GM12875 (cell line): ENCODE measurements around the gene TRIM41.

ENCODE experiments used
- H3K4me3 ChIP-seq: one replicate; pipeline ENCODE4 v1.5.1; 2011; ENCODE audit warnings: low read depth, low read length, control low read depth
- TF ChIP-seq, protein P1 (sequence below): IDR thresholded peaks from 2 replicates; pipeline ENCODE4 v1.5.1; 2011; ENCODE audit warnings: low read depth, mild to moderate bottlenecking, control low read depth, inconsistent platforms, low read length, moderate library complexity, borderline replicate concordance; ENCODE audit not compliant: insufficient read depth

TRIM41 gene

DNA sequence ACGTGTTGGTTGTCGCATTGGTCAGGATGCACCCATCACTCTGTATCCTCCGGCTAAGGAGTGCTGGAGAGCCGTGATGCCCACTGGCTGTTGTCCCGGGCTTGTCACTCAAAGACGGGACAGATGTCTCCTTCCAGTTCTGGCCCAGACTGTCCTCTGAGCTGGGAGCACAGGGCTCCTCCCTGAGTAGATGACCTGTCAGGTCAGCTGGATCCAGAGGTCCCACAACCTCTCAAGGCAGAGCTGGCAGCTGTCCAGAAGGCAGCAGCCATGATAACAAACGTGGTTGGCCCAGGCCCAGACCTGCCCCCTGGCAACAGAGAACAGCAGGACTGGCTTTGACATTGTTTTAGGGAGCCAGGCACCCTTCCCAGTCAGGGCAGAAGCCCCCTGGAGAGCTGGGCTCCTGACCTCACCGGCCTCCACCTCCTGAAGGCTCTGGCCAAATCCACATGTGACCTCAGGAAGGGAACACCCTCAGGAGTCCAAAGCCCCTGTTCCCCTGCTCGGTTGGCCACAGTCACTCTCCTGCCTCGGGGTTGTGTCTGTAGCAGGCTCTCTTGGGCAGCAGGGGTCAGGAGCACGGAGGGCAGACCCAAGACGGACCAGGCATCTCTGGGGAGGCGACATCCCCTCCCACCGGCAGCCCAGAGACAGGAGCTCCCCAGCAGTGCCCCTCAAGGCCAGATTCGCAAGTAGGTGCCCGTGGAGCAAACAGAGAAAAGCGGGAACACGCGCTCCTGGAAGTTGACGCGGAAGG lies 28.4 kb upstream of the TRIM41 start:
- TF ChIP-seq, protein P1, sequence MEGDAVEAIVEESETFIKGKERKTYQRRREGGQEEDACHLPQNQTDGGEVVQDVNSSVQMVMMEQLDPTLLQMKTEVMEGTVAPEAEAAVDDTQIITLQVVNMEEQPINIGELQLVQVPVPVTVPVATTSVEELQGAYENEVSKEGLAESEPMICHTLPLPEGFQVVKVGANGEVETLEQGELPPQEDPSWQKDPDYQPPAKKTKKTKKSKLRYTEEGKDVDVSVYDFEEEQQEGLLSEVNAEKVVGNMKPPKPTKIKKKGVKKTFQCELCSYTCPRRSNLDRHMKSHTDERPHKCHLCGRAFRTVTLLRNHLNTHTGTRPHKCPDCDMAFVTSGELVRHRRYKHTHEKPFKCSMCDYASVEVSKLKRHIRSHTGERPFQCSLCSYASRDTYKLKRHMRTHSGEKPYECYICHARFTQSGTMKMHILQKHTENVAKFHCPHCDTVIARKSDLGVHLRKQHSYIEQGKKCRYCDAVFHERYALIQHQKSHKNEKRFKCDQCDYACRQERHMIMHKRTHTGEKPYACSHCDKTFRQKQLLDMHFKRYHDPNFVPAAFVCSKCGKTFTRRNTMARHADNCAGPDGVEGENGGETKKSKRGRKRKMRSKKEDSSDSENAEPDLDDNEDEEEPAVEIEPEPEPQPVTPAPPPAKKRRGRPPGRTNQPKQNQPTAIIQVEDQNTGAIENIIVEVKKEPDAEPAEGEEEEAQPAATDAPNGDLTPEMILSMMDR: no peak
- H3K4me3 ChIP-seq: no peak overlapping the region

DNA sequence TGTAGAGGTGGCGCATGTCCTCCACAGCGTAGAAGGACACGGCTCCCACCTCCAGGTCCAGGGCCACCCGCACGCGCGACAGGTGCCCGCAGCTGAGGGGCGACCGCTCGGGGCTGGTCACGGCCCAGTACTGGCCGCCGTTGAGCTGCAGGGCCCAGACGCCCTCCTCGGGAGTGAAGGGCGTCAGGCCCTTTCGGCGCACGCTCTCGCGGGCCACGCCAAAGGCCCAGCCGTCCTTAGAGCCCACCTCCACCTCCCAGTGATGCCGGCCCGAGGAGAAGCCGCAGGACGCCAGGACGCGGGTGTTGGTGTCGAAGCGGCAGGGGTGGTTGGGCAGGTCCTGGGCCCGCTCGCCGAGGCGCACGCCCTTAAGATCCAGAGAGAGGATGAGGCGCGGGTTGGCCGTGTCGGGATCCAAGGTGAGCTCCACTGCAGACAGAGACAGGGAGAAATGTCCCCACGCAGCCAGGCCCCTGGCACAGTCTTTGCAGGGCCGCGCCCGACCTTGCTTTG lies 27.8 kb upstream of the TRIM41 start:
- TF ChIP-seq, protein P1: no peak
- H3K4me3 ChIP-seq: no peak overlapping the region

DNA sequence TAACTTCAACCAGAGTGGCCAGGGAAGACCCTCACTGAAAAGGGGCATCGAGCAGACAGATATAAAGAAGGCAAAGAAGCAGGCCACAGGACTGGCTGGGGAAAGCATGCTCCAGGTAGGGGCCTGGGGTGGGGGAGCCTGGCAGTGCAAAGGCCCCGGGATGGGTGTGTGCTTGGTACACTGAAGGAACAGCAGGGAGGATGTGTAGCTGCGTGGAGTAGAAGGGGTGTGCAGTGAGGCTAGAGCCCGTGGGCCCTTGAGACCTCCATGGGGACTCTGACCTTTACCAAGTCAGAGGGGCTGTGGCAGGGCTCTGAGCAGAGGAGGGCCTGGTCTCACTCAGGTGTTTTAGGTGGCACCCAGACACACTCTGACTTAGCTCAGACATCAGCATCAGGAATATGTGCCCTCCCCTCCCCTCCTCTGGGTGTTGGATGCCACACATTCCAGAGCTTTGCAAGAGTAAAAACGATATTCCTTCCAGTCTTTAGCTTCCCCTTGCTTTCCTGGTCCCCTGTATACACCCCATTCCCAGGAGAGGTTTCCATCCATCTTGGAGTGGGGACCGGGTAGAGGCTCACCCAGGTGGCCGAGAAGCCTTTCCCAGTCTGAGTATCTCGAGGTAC lies 25.6 kb upstream of the TRIM41 start:
- H3K4me3 ChIP-seq: no peak overlapping the region
- TF ChIP-seq, protein P1: no peak

DNA sequence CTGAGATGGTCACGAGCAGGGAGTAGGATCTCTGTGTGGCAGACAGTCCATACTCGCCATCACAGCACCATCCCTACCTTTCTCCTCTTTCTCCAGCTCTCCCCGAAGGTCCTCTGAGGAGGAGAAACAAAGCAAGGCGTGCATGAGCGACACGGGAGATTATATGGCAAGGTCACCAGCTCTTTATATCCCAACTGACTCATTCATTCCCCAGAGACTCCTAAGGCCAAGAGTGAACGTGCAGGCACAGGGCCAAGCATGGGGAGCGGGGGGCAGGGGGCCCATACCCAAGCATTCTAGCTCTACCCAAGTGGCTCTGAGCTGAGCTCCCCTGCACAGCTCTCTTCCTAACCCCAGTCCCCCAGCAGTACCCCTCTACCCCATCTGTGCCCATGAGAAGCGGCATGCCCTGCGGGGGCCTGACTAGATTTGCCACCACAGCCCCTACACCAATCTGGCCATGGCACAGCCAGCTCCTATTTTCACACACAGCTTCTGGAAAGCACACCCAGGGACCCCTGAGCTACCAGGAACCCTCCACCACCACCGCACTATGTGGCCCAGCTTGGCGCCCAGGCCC lies 24.9 kb upstream of the TRIM41 start:
- no peak overlapping the region for H3K4me3 ChIP-seq
- TF ChIP-seq, protein P1: no peak

DNA sequence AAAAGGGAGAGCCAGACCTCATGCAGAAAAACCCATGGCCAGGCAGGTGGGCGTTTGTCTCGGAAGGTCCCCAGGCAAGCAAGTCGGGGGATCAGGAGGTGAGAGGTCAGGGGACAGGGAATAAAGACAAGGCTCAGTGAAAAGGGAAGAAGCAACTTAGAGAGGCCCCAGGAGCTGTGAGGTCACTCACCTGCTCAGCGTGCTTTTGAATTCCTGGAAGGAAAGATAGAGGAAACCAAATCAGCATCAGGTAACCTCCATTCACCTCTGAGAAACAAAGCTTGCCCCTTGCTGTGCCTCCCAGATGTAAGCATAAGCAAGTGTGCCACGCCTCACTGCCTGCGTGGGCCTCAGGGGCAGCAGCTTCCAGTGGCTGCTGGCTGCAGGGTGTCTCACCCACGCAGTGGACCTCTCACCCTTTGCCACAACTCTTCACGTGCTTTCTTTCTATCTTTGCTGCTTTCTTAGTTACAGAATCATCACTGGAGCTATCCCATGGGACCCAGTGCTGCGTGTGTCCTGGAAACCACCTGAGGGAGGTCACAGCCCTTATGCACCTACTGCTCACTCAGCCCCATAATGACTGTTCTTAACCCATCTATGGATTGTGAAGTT lies 24.1 kb upstream of the TRIM41 start:
- no peak overlapping the region for H3K4me3 ChIP-seq

DNA sequence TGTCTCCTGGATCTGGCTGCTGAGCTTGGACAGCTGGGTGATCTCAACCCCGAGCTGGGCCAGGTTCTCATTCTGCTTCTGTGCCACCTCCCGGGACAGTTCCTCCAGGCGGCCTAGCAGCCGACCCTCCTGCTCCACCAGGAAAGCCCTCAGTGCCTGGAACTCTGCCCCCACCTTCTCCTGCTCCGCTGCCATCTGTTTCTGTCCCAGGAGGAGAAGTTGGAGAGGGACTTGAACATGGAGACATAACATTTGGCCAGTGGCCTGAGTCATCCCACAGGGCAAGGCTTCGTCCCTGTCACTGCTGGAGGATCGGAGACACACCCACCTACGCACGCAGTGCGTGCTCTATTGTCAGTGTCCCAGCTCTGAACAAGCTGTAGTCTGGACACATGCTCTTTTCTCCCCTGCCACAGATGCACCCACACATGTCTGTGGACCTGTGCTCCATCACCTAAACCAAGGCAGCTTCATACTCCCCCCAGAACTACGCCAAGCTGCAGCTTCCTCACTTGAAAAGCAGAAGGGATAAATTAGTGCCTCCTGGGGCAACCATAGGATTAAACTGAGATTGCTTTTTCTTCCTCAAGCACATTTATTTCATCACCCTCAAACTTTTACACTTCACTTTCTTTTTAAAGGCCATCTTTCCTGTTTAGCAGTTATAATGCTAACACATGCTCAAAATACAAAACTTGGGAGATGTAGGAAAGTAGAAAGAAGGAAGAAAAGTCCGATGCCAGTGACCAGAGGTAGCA lies 23.0 kb upstream of the TRIM41 start:
- TF ChIP-seq, protein P1: no peak
- no peak overlapping the region for H3K4me3 ChIP-seq

More for the DNA sequence above, 24.1 kb upstream of the TRIM41 start:
- TF ChIP-seq, protein P1: no peak
